Stimulated activated CD8-positive, alpha-beta memory T cell treated with anti-CD3 and anti-CD28 coated beads, Interleukin-4, amount 100 ng/mL, for 48 hours (primary cell): ENCODE measurements around the gene ZMYND10.

ENCODE experiments used
- DNase-seq: peaks from one replicate; pipeline ENCODE4 v3.0.0-alpha.2; 2020

The ZMYND10 gene

GRCh38 chr3:50370594-50370993, 25.1 kb upstream of the ZMYND10 start:
- DNase-seq: no peak

- DNase-seq: no peak
Observed at GRCh38 chr3:50369012-50369670, 23.6 kb upstream of the ZMYND10 start.

GRCh38 chr3:50365842-50366220, 20.3 kb upstream of the ZMYND10 start:
- DNase-seq: no peak

GRCh38 chr3:50365080-50365841, 19.7 kb upstream of the ZMYND10 start:
- DNase-seq: peak; percentile 95

GRCh38 chr3:50364573-50365079, 19.1 kb upstream of the ZMYND10 start:
- no peak for DNase-seq

- DNase-seq: no peak
Observed at GRCh38 chr3:50359760-50360110, 14.2 kb upstream of the ZMYND10 start.

GRCh38 chr3:50358911-50359759, 13.6 kb upstream of the ZMYND10 start, which contains the start of gene TMEM115:
TMEM115 (minus strand) TSS chr3:50359521; CDS start chr3:50359063, 458 bp downstream.
- DNase-seq: peak; percentile 96

- no peak for DNase-seq
Observed at GRCh38 chr3:50358355-50358910, 12.9 kb upstream of the ZMYND10 start.

GRCh38 chr3:50357481-50357880, 11.9 kb upstream of the ZMYND10 start:
- no peak for DNase-seq

- no peak for DNase-seq
Observed at GRCh38 chr3:50356553-50356952, 11.0 kb upstream of the ZMYND10 start.

- no peak for DNase-seq
Observed at GRCh38 chr3:50355829-50356552, 10.5 kb upstream of the ZMYND10 start.

- DNase-seq: no peak
Observed at GRCh38 chr3:50354850-50355249, 9.3 kb upstream of the ZMYND10 start.

GRCh38 chr3:50354186-50354764, 8.7 kb upstream of the ZMYND10 start:
- no peak for DNase-seq

GRCh38 chr3:50353245-50354004, 7.9 kb upstream of the ZMYND10 start:
- DNase-seq: no peak

GRCh38 chr3:50352781-50353180, 7.2 kb upstream of the ZMYND10 start:
- no peak for DNase-seq

- DNase-seq: no peak
Observed at GRCh38 chr3:50351323-50351697, 5.8 kb upstream of the ZMYND10 start.

- DNase-seq: peak; percentile 100
Observed at GRCh38 chr3:50350527-50351322, 5.2 kb upstream of the ZMYND10 start, which contains the start of the genes CYB561D2 and NPRL2. CYB561D2 (plus strand) TSS chr3:50350862; CDS start chr3:50351434, 572 bp downstream. NPRL2 (minus strand) TSS chr3:50350775; CDS start chr3:50350652, 123 bp downstream.

- DNase-seq: no peak
Observed at GRCh38 chr3:50350213-50350526, 4.6 kb upstream of the ZMYND10 start.

GRCh38 chr3:50347187-50347813, 1.8 kb upstream of the ZMYND10 start:
- DNase-seq: peak; percentile 81

GRCh38 chr3:50345008-50345407, 524 bp downstream of the ZMYND10 start:
- DNase-seq: no peak
